Activated CD4-positive, alpha-beta T cell treated with anti-CD3 and anti-CD28 coated beads, Interleukin-2, amount 50 U/mL, for 24 hours (primary cell): ENCODE measurements around the gene MAP7.
"Not testable (repeated sequence)": the region's sequence is repeated elsewhere in the genome, so short reads cannot be mapped to it uniquely, and the experiment has no call there.

Experiments used
- DNase-seq, 2 donors: peaks; one replicate each; pipeline ENCODE4 v3.0.0-alpha.2; 2020; ENCODE audit warnings: low read depth in 1 of 2, low spot score in 1 of 2

Gene MAP7

GRCh38 chr6:136390959-136391358, 159.3 kb downstream of the MAP7 start:
- DNase-seq = not testable (repeated sequence)

GRCh38 chr6:136387316-136387715, 162.9 kb downstream of the MAP7 start:
- no peak for DNase-seq

- DNase-seq = no peak
These were observed 166.8 kb downstream of the MAP7 start for GRCh38 chr6:136383268-136383937.

GRCh38 chr6:136382676-136383252, 167.5 kb downstream of the MAP7 start:
- no peak for DNase-seq

- no peak for DNase-seq
These were observed 171.3 kb downstream of the MAP7 start for GRCh38 chr6:136378888-136379287.

GRCh38 chr6:136375836-136376235, 174.4 kb downstream of the MAP7 start:
- not testable (repeated sequence) for DNase-seq

GRCh38 chr6:136371959-136372358, 178.3 kb downstream of the MAP7 start:
- DNase-seq = no peak

- no peak for DNase-seq
These were observed 179.1 kb downstream of the MAP7 start for GRCh38 chr6:136370988-136371728.

- DNase-seq = no peak
These were observed 184.4 kb downstream of the MAP7 start for GRCh38 chr6:136365776-136366354.

GRCh38 chr6:136362421-136363356, 187.5 kb downstream of the MAP7 start:
- no peak for DNase-seq

GRCh38 chr6:136361787-136362186, 188.4 kb downstream of the MAP7 start:
- DNase-seq = no peak

GRCh38 chr6:136360783-136361182, 189.4 kb downstream of the MAP7 start:
- DNase-seq = no peak

- no peak for DNase-seq
These were observed 190.4 kb downstream of the MAP7 start for GRCh38 chr6:136359851-136360250.

- DNase-seq = no peak
These were observed 198.6 kb downstream of the MAP7 start for GRCh38 chr6:136351518-136352110.

- no peak for DNase-seq
These were observed 199.3 kb downstream of the MAP7 start for GRCh38 chr6:136350914-136351313.

- no peak for DNase-seq
These were observed 202.4 kb downstream of the MAP7 start for GRCh38 chr6:136347847-136348246.

- DNase-seq = no peak
These were observed 205.1 kb downstream of the MAP7 start for GRCh38 chr6:136345145-136345544.

- no peak for DNase-seq
These were observed 205.8 kb downstream of the MAP7 start for GRCh38 chr6:136344420-136344819.

GRCh38 chr6:136343700-136344099, 206.5 kb downstream of the MAP7 start:
- DNase-seq = no peak

- no peak for DNase-seq
These were observed 206.9 kb downstream of the MAP7 start for GRCh38 chr6:136343275-136343674.

GRCh38 chr6:136341967-136342366, 208.3 kb downstream of the MAP7 start:
- DNase-seq = no peak
